NCI-H146 treated with DMSO at 0.1 percent for 48 hours (cell line): Measurements from ENCODE around the gene ART1.
"Not testable (repeated sequence)": the region's sequence is repeated elsewhere in the genome, so short reads cannot be mapped to it uniquely, and the experiment has no call there.

Source experiments
- DNase-seq: peaks from one replicate; lab custom pipeline; 2025; ENCODE audit not compliant: unreplicated experiment; lab: John Stamatoyannopoulos, UW

The ART1 gene

GRCh38 chr11:3631331-3631730 is 13.6 kb upstream of the ART1 start:
- DNase-seq = no peak

- no peak for DNase-seq
Observed at GRCh38 chr11:3632070-3632660, 12.8 kb upstream of the ART1 start.

GRCh38 chr11:3635641-3636375 is 9.1 kb upstream of the ART1 start:
- no peak for DNase-seq

GRCh38 chr11:3637201-3637600 is 7.7 kb upstream of the ART1 start:
- DNase-seq = no peak

GRCh38 chr11:3638513-3638912 is 6.4 kb upstream of the ART1 start:
- no peak for DNase-seq

GRCh38 chr11:3639841-3640240 is 5.1 kb upstream of the ART1 start:
- no peak for DNase-seq

- no peak for DNase-seq
Observed at GRCh38 chr11:3641191-3641590, 3.7 kb upstream of the ART1 start.

- no peak for DNase-seq
Observed at GRCh38 chr11:3641701-3642070, 3.2 kb upstream of the ART1 start, which contains the start of gene ART5. Gene ART5 (minus strand): TSS chr11:3641992. CDS start chr11:3641862, 130 bp downstream.

GRCh38 chr11:3642071-3642951 is 2.6 kb upstream of the ART1 start:
- peak; percentile 48 for DNase-seq

GRCh38 chr11:3643102-3643546 is 1.8 kb upstream of the ART1 start:
- not testable (repeated sequence) for DNase-seq

- DNase-seq = no peak
Observed at GRCh38 chr11:3645552-3645951, 624 bp downstream of the ART1 start.

- not testable (repeated sequence) for DNase-seq
Observed at GRCh38 chr11:3648843-3649242, 3.9 kb downstream of the ART1 start.

GRCh38 chr11:3649374-3649773 is 4.4 kb downstream of the ART1 start:
- not testable (repeated sequence) for DNase-seq

- not testable (repeated sequence) for DNase-seq
Observed at GRCh38 chr11:3652514-3652913, 7.6 kb downstream of the ART1 start.

GRCh38 chr11:3655547-3655946 is 10.6 kb downstream of the ART1 start:
- DNase-seq = no peak

- not testable (repeated sequence) for DNase-seq
Observed at GRCh38 chr11:3657331-3657730, 12.4 kb downstream of the ART1 start.

- DNase-seq = no peak
Observed at GRCh38 chr11:3658252-3658651, 13.3 kb downstream of the ART1 start.

- peak; percentile 28 for DNase-seq
Observed at GRCh38 chr11:3659595-3660515, 14.9 kb downstream of the ART1 start.

- no peak for DNase-seq
Observed at GRCh38 chr11:3660960-3661359, 16.0 kb downstream of the ART1 start.

GRCh38 chr11:3662856-3663255 is 17.9 kb downstream of the ART1 start:
- DNase-seq = no peak
